Activated naive CD4-positive, alpha-beta T cell treated with anti-CD3 and anti-CD28 coated beads, Interleukin-2, amount 50 U/mL, for 16 hours (primary cell): ENCODE data around the gene RNF123.

Experiments used
- DNase-seq: peaks from one replicate; pipeline ENCODE4 v3.0.0-alpha.2; 2020

The RNF123 gene

DNA sequence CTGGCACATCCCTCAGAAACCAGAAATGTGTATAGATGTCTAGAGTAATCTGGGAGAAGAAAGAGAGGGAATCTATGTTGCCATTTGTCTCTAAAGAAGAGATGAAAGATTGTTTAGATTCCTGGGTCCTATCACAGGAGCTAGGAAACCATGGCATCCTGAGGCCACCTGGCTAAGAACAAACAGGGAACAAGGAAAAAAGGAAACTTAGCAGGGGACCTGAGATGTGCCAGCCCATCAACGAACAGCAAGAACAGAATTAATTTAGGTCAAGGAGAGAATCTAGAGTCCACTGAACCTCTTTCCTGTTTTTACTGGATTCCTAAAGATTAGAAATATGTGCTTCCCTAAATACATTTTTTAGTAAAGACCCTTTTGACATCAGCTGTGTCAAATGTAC, 66.7 kb downstream of the RNF123 start:
- no peak for DNase-seq

DNA sequence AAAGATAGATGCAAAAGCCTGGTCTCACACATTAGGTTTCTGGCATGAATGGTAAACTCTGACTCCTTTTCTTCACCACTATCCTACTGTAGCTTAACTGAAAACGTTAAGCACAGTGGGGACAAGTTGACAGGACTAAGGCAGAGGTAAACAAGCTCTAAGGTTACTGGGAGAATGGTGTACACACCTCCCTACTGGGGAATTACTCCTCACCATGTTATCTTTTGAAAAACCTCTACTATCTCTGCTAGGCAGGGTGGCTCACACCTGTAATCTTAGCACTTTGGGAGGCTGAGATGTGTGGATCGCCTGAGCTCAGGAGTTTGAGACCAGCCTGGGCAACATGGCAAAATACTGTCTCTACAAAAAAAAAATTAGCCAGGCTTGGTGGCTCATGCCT, 67.8 kb downstream of the RNF123 start:
- DNase-seq: no peak

DNA sequence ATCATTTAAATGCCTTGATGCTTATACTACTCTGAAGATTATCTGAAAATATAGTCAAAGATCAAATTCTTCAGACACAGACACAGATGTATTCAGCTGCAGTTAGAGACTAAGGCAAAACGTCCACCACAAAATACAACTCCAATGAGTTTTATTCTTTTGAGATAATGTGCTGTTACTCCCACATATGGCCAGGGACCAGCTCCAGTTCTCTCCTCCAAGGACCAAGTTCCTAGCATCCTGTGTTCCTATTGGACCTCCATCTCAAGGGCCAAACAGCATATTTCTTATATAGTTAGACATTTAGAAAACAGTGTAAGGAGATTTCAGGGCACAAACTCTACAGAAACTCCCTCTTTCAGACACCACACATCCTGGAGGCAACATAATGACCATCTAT, 69.9 kb downstream of the RNF123 start:
- no peak for DNase-seq

DNA sequence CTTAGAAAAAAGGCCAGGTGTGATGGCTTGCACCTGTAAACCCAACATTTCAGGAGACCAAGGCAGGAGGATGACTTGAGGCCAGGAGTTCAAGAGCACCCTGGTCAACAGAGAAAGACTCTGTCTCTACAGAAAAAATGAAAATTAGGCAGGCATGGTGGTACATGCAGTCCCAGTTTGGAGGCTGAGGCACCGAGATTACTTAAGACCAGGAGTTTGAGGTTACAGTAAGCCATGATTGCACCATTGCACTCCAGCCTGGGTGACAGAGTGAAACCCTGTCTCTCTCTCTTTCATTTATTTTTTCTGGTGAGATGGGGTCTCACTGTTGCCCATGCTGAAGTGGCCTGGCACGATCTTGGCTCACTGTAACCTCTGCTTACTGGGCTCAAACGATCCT, 72.3 kb downstream of the RNF123 start:
- DNase-seq: no peak

DNA sequence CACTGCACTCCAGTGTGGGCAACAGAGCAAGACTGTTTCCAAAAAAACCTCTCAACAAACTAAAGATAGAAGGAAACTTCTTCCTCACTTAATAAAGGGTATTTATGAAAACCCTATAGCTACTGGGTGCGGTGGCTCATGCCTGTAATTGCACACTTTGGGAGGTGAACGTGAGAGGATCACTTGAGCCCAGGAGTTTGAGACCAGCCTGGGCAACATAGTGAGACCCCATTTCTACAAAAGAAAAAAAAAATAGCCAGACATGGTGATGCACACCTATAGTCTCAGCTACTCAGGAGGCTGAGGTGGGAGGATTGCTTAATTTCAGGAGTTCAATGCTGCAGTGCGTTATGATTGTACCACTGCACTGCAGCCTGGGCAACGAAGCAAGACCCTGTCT, 74.6 kb downstream of the RNF123 start:
- DNase-seq: no peak

DNA sequence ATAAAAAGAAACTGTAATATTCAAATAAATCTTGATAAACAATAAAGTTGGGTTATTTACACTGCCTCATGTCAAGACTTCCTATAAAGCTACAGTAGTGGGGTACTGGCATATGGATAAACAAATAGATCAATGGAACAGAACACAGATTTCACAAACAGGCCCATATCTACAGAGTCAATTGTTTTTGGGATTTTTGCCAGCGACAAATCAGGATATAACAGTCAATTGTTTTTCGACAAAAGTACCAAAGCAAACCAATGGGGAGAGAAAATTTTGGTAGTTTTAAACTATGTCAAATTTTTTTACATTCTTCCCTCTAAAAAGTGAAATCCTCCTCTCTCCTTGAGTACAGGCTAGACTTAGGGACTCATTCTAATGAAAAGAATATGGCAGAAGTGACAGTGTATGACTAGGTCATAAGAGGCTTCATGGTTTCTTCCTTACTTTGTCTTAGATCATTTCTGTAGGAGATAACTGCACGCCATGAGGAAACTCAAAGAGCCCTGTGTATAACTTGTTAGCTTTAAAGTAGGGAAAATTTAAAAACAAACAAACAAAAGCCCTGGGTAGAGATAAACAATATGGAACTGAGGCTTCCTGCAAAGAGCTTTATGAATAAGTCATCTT, 80.0 kb downstream of the RNF123 start:
- DNase-seq: no peak

DNA sequence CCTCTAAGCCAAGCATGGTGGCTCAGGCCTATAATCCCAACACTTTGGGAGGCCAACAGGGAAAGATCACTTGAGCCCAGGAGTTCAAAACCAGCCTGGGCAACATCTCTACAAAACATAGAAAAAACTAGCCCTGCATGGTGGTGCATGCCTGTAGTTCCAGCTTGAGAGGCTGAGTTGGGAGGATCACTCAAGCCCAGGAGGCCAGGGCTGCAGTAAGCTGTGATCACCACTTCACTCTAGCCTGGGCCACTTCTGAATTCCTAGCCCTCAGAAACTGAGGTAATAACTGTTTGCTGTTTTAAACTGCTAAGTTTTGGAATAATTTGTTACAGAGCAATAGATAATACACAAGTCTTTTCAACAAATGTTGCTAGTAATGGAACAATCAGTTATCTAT, 80.6 kb downstream of the RNF123 start:
- no peak for DNase-seq
